ENCODE data around the gene HPCAL1. TPM values are rescaled to one million over a fixed set of nuclear protein-coding genes. Genes with fewer than 3 reads are reported as not detected.
"Not testable (repeated sequence)": the region's sequence is repeated elsewhere in the genome, so short reads cannot be mapped to it uniquely, and the experiment has no call there.

Gene HPCAL1
- total and polyA plus RNA-seq, 2 donors (not counting 1 experiment from before 2014, with no cell fraction given), result 60.3 to 65.1 TPM

GRCh38 chr2:10453905-10454298 lies 151.2 kb downstream of the HPCAL1 start:
- Histone ChIP-seq H3K4me3 (ENCODE audit: control extremely low read depth in 1 of 5, extremely low read depth in 1 of 5, insufficient read depth in 1 of 5, low read depth in 2 of 5, low read length in 4 of 5) (no peak overlapping the region), H3K27me3 (replicated peaks in 1 of 4; ENCODE audit: control extremely low read depth in 1 of 4, control insufficient read depth in 3 of 4, insufficient read depth in 4 of 4, low read length in 3 of 4) (no peaks in the 10 kb centered on the region), H3K9ac (ENCODE audit: low read length) (no peak overlapping the region), H3K27ac (ENCODE audit: low read length in 2 of 2) (no peak overlapping the region), H3K4me1 (ENCODE audit: control insufficient read depth in 2 of 2, insufficient read depth in 2 of 2, low read length in 2 of 2) (peaks cover 8 to 11% of the 10 kb centered on the region in 2 donors), H2AFZ (ENCODE audit: insufficient read depth, low read depth, low read length, poor library complexity, severe bottlenecking) (no peak overlapping the region), H3K36me3 (replicated peaks in 1 of 2; ENCODE audit: control extremely low read depth in 1 of 2, control insufficient read depth in 1 of 2, extremely low read depth in 1 of 2, insufficient read depth in 2 of 2, low read length in 1 of 2) (no peaks in the 10 kb centered on the region), H4K20me1 (ENCODE audit: control insufficient read depth, insufficient read depth, low read length, poor library complexity, severe bottlenecking) (no peaks in the 10 kb centered on the region), H3K79me2 (ENCODE audit: control insufficient read depth, insufficient read depth, low read length) (no peaks in the 10 kb centered on the region), H3K9me3 (ENCODE audit: control extremely low read depth in 1 of 3, control insufficient read depth in 2 of 3, insufficient read depth in 1 of 3, low read length in 2 of 3) (peaks cover 0 to 5% (median 0%) of the 10 kb centered on the region in 3 donors), H3K4me2 (replicated peaks; ENCODE audit: low read depth, low read length, poor library complexity, severe bottlenecking) (no peak overlapping the region)
- WGBS (ENCODE audit: insufficient coverage), result 94% methylated on average over 9 of the region's 9 CpGs
- H3K27me3 Mint-ChIP-seq, result no peaks in the 10 kb centered on the region
- no peak for TF ChIP-seq EZH2 (IDR thresholded peaks at IDR 0.05; ENCODE audit: borderline replicate concordance, insufficient read depth, low read depth, low read length, poor library complexity, severe bottlenecking)
- TF ChIP-seq CTCF (IDR thresholded peaks at IDR 0.05), result no peak
- ChIA-PET CTCF (no interaction called here), POLR2A (no interaction called here)
- no peak for DNase-seq
- ATAC-seq (ENCODE audit: low read depth), result no peak
- peaks cover 3% of the 10 kb centered on the region for H3K4me1 Mint-ChIP-seq
- H3K4me3 Mint-ChIP-seq, result no peak overlapping the region
- intact Hi-C loops (cut with micrococcal nuclease), result no loop called here
- H3K9me3 Mint-ChIP-seq (ENCODE audit: insufficient read depth), result no peaks in the 10 kb centered on the region
- H3K27ac Mint-ChIP-seq, result no peak overlapping the region

GRCh38 chr2:10454505-10454904 lies 151.8 kb downstream of the HPCAL1 start:
- no peaks in the 10 kb centered on the region for H3K9me3 Mint-ChIP-seq (ENCODE audit: insufficient read depth)
- H3K27me3 Mint-ChIP-seq, result no peaks in the 10 kb centered on the region
- Histone ChIP-seq H3K4me2 (replicated peaks; ENCODE audit: low read depth, low read length, poor library complexity, severe bottlenecking) (no peak overlapping the region), H3K4me1 (ENCODE audit: control insufficient read depth in 2 of 2, insufficient read depth in 2 of 2, low read length in 2 of 2) (peaks cover 2 to 5% of the 10 kb centered on the region in 2 donors), H3K36me3 (replicated peaks in 1 of 2; ENCODE audit: control extremely low read depth in 1 of 2, control insufficient read depth in 1 of 2, extremely low read depth in 1 of 2, insufficient read depth in 2 of 2, low read length in 1 of 2) (no peaks in the 10 kb centered on the region), H3K4me3 (ENCODE audit: control extremely low read depth in 1 of 5, extremely low read depth in 1 of 5, insufficient read depth in 1 of 5, low read depth in 2 of 5, low read length in 4 of 5) (no peak overlapping the region), H3K9ac (ENCODE audit: low read length) (no peak overlapping the region), H3K9me3 (ENCODE audit: control extremely low read depth in 1 of 3, control insufficient read depth in 2 of 3, insufficient read depth in 1 of 3, low read length in 2 of 3) (peaks cover 0 to 5% (median 0%) of the 10 kb centered on the region in 3 donors), H3K79me2 (ENCODE audit: control insufficient read depth, insufficient read depth, low read length) (no peaks in the 10 kb centered on the region), H3K27ac (ENCODE audit: low read length in 2 of 2) (no peak overlapping the region), H3K27me3 (replicated peaks in 1 of 4; ENCODE audit: control extremely low read depth in 1 of 4, control insufficient read depth in 3 of 4, insufficient read depth in 4 of 4, low read length in 3 of 4) (no peaks in the 10 kb centered on the region), H2AFZ (ENCODE audit: insufficient read depth, low read depth, low read length, poor library complexity, severe bottlenecking) (no peak overlapping the region), H4K20me1 (ENCODE audit: control insufficient read depth, insufficient read depth, low read length, poor library complexity, severe bottlenecking) (no peaks in the 10 kb centered on the region)
- ChIA-PET POLR2A (no interaction called here), CTCF (no interaction called here)
- H3K27ac Mint-ChIP-seq, result no peak overlapping the region
- WGBS (ENCODE audit: insufficient coverage), result 100% methylated on average over 4 of the region's 7 CpGs
- DNase-seq (no peak), ATAC-seq (ENCODE audit: low read depth) (no peak)
- H3K4me1 Mint-ChIP-seq, result no peaks in the 10 kb centered on the region
- H3K4me3 Mint-ChIP-seq, result no peak overlapping the region
- no peak for TF ChIP-seq CTCF (IDR thresholded peaks at IDR 0.05)
- TF ChIP-seq EZH2 (IDR thresholded peaks at IDR 0.05; ENCODE audit: borderline replicate concordance, insufficient read depth, low read depth, low read length, poor library complexity, severe bottlenecking), result no peak
- intact Hi-C loops (cut with micrococcal nuclease), result no loop called here

GRCh38 chr2:10457195-10457594 lies 154.5 kb downstream of the HPCAL1 start:
- H3K27ac ChIP-seq (ENCODE audit: low read length in 2 of 2); H3K27ac Mint-ChIP-seq; H2AFZ ChIP-seq (ENCODE audit: insufficient read depth, low read depth, low read length, poor library complexity, severe bottlenecking); H3K79me2 ChIP-seq (ENCODE audit: control insufficient read depth, insufficient read depth, low read length); H3K9me3 Mint-ChIP-seq (ENCODE audit: insufficient read depth); H3K4me3 Mint-ChIP-seq; H3K36me3 ChIP-seq (replicated peaks in 1 of 2; ENCODE audit: control extremely low read depth in 1 of 2, control insufficient read depth in 1 of 2, extremely low read depth in 1 of 2, insufficient read depth in 2 of 2, low read length in 1 of 2); H3K27me3 ChIP-seq (replicated peaks in 1 of 4; ENCODE audit: control extremely low read depth in 1 of 4, control insufficient read depth in 3 of 4, insufficient read depth in 4 of 4, low read length in 3 of 4); DNase-seq; H3K4me1 Mint-ChIP-seq; ATAC-seq (ENCODE audit: low read depth); H3K4me3 ChIP-seq (ENCODE audit: control extremely low read depth in 1 of 5, extremely low read depth in 1 of 5, insufficient read depth in 1 of 5, low read depth in 2 of 5, low read length in 4 of 5); POLR2A ChIA-PET; H3K4me2 ChIP-seq (replicated peaks; ENCODE audit: low read depth, low read length, poor library complexity, severe bottlenecking); H3K9me3 ChIP-seq (ENCODE audit: control extremely low read depth in 1 of 3, control insufficient read depth in 2 of 3, insufficient read depth in 1 of 3, low read length in 2 of 3); intact Hi-C loops (cut with micrococcal nuclease); H4K20me1 ChIP-seq (ENCODE audit: control insufficient read depth, insufficient read depth, low read length, poor library complexity, severe bottlenecking); H3K4me1 ChIP-seq (ENCODE audit: control insufficient read depth in 2 of 2, insufficient read depth in 2 of 2, low read length in 2 of 2); H3K9ac ChIP-seq (ENCODE audit: low read length); H3K27me3 Mint-ChIP-seq: not testable (repeated sequence)
- 63% methylated on average over 1 of the region's 3 CpGs for WGBS (ENCODE audit: insufficient coverage)
- CTCF ChIA-PET, result interaction anchor here (0.8 to 1.0 kb wide), 2 partner anchors 22 to 360 kb away, joined by 3 read pairs; no protein-coding TSS in a partner anchor
